HG03097 (cell line): ENCODE results near the gene RTCB.

Source experiments
- ATAC-seq: cut with Tn5 transposase; IDR thresholded peaks from one replicate; pipeline ENCODE4 v1.9.1; 2021; ENCODE audit not compliant: unreplicated experiment, low FRiP score

The RTCB gene

GRCh38 chr22:32341122-32341740 lies 70.8 kb downstream of the RTCB start:
- no peak for ATAC-seq

- no peak for ATAC-seq
Observed at GRCh38 chr22:32340411-32340810, 71.6 kb downstream of the RTCB start.

GRCh38 chr22:32339190-32340012 lies 72.6 kb downstream of the RTCB start:
- no peak for ATAC-seq

- ATAC-seq = no peak
Observed at GRCh38 chr22:32338757-32339156, 73.3 kb downstream of the RTCB start.
